Trophoblast cell (in vitro differentiated cells and primary cell): Measurements from ENCODE around the gene REC8.

ENCODE experiments used
- DNase-seq, 2 donors: peaks; one replicate each; pipeline ENCODE4 v3.0.0-alpha.2; 2016
- H2AFZ ChIP-seq: 2 replicates; pipeline ENCODE4 v1.6.1; 2013; ENCODE audit warnings: low read length, moderate library complexity, mild to moderate bottlenecking; ENCODE audit not compliant: insufficient read depth, poor library complexity
- H2AK5ac ChIP-seq: 2 replicates; pipeline ENCODE4 v1.6.1; 2013; ENCODE audit warnings: mild to moderate bottlenecking, low read length
- H2BK120ac ChIP-seq: 2 replicates; pipeline ENCODE4 v1.6.1; 2013; ENCODE audit warnings: low read length, mild to moderate bottlenecking, moderate library complexity; ENCODE audit not compliant: insufficient read depth, poor library complexity
- H2BK12ac ChIP-seq: 2 replicates; pipeline ENCODE4 v1.6.1; 2013; ENCODE audit warnings: mild to moderate bottlenecking, low read length, moderate library complexity
- H2BK5ac ChIP-seq: 2 replicates; pipeline ENCODE4 v1.6.1; 2013; ENCODE audit warnings: low read length, low read depth, moderate library complexity, mild to moderate bottlenecking; ENCODE audit not compliant: poor library complexity
- H3K14ac ChIP-seq: 2 replicates; pipeline ENCODE4 v1.6.1; 2013; ENCODE audit warnings: mild to moderate bottlenecking, low read length
- H3K18ac ChIP-seq: 2 replicates; pipeline ENCODE4 v1.6.1; 2013; ENCODE audit warnings: mild to moderate bottlenecking, low read length
- H3K23ac ChIP-seq: 2 replicates; pipeline ENCODE4 v1.6.1; 2013; ENCODE audit warnings: low read length
- H3K27ac ChIP-seq: 2 replicates; pipeline ENCODE4 v1.5.1; 2013; ENCODE audit warnings: low read depth, mild to moderate bottlenecking, inconsistent platforms, low read length, moderate library complexity
- H3K27me3 ChIP-seq: 2 replicates; pipeline ENCODE4 v1.6.1; 2013; ENCODE audit warnings: inconsistent platforms, mild to moderate bottlenecking, low read length, moderate library complexity; ENCODE audit not compliant: insufficient read depth
- H3K36me3 ChIP-seq, 2 experiments: 1 replicate in 1 of 2; 2 replicates in 1 of 2; pipeline ENCODE4 v1.6.1; 2013; ENCODE audit warnings: low read length in 2 of 2, mild to moderate bottlenecking in 2 of 2, moderate library complexity in 1 of 2; ENCODE audit not compliant: insufficient read depth in 2 of 2, control insufficient read depth in 1 of 2
- H3K4ac ChIP-seq: 2 replicates; pipeline ENCODE4 v1.6.1; 2013; ENCODE audit warnings: low read depth, mild to moderate bottlenecking, low read length, moderate library complexity
- H3K4me1 ChIP-seq, 2 experiments: 1 replicate in 1 of 2; 2 replicates in 1 of 2; pipeline ENCODE4 v1.6.1; 2013; ENCODE audit warnings: low read length in 2 of 2, mild to moderate bottlenecking in 2 of 2, moderate library complexity in 1 of 2; ENCODE audit not compliant: insufficient read depth in 2 of 2, control insufficient read depth in 1 of 2
- H3K4me2 ChIP-seq: 2 replicates; pipeline ENCODE4 v1.6.1; 2013; ENCODE audit warnings: inconsistent platforms, mild to moderate bottlenecking, low read length, moderate library complexity
- H3K4me3 ChIP-seq: 2 replicates; pipeline ENCODE4 v1.5.1; 2013; ENCODE audit warnings: mild to moderate bottlenecking, low read depth, low read length, inconsistent platforms
- H3K79me1 ChIP-seq: one replicate; pipeline ENCODE4 v1.6.1; 2013; ENCODE audit warnings: low read length
- H3K79me2 ChIP-seq: 2 replicates; pipeline ENCODE4 v1.6.1; 2013; ENCODE audit warnings: low read length, mild to moderate bottlenecking; ENCODE audit not compliant: control insufficient read depth, insufficient read depth, poor library complexity
- H3K9ac ChIP-seq: 2 replicates; pipeline ENCODE4 v1.6.1; 2013; ENCODE audit warnings: mild to moderate bottlenecking, low read length
- H3K9me3 ChIP-seq: 2 replicates; pipeline ENCODE4 v1.6.1; 2013; ENCODE audit warnings: low read depth, mild to moderate bottlenecking, control low read depth, inconsistent platforms, low read length; ENCODE audit not compliant: insufficient read depth
- H4K12ac ChIP-seq: 2 replicates; pipeline ENCODE4 v1.6.1; 2013; ENCODE audit warnings: low read depth, mild to moderate bottlenecking, low read length, moderate library complexity
- H4K8ac ChIP-seq: 2 replicates; pipeline ENCODE4 v1.6.1; 2013; ENCODE audit warnings: low read depth, mild to moderate bottlenecking, low read length, moderate library complexity
- H4K91ac ChIP-seq: one replicate; pipeline ENCODE4 v1.6.1; 2013; ENCODE audit warnings: low read depth, mild to moderate bottlenecking, low read length, moderate library complexity
- WGBS: extraction: QIAGEN DNeasy Blood & Tissue Kit; methylation state at CpG from one replicate; pipeline ENCODE4 v1.1.7; 2013; ENCODE audit warnings: missing lambda C conversion rate; ENCODE audit not compliant: insufficient read length, insufficient coverage; ENCODE audit errors: extremely low coverage; 5-methylcytosine and 5-hydroxymethylcytosine counted together

REC8 gene

GRCh38 chr14:24145219-24145618 is 26.7 kb upstream of the REC8 start:
- WGBS = no CpG with 5 or more reads among the region's 2 CpGs
- Histone ChIP-seq H3K27ac (no peak overlapping the region), H3K36me3 (peaks cover 13 to 19% of the 10 kb centered on the region in 2 experiments), H3K4me1 (peaks cover 10 to 16% of the 10 kb centered on the region in 2 experiments), H2BK5ac (no peak overlapping the region), H3K79me2 (peaks cover 19% of the 10 kb centered on the region), H3K23ac (no peak overlapping the region), H2AK5ac (no peak overlapping the region), H3K9me3 (no peaks in the 10 kb centered on the region), H3K4ac (no peak overlapping the region), H3K4me2 (no peak overlapping the region), H3K4me3 (no peak overlapping the region), H3K9ac (no peak overlapping the region), H3K27me3 (no peaks in the 10 kb centered on the region), H2AFZ (no peak overlapping the region), H3K79me1 (peaks cover 21% of the 10 kb centered on the region), H4K91ac (no peak overlapping the region), H3K18ac (no peak overlapping the region), H4K8ac (no peak overlapping the region), H2BK120ac (no peak overlapping the region), H3K14ac (no peak overlapping the region), H2BK12ac (no peak overlapping the region), H4K12ac (no peak overlapping the region)
- DNase-seq = no peak

- peak overlapping the region; percentile 76 for H3K4me3 ChIP-seq
Measured at GRCh38 chr14:24145690-24146452, 26.0 kb upstream of the REC8 start.

GRCh38 chr14:24146453-24146977 is 25.4 kb upstream of the REC8 start, which contains the start of gene PSME2:
Gene PSME2, minus strand, starts transcription at chr14:24146610. Its CDS starts 29 bp downstream, at chr14:24146581.
- DNase-seq = peak; percentile 95 to 96
- Histone ChIP-seq H2BK12ac (no peak within 1 kb of the TSS), H4K8ac (peak within 1 kb of the TSS; percentile 88), H2BK120ac (peak within 1 kb of the TSS; percentile 43), H3K4ac (peak within 1 kb of the TSS; percentile 93), H4K12ac (peak within 1 kb of the TSS; percentile 66), H3K14ac (peak within 1 kb of the TSS; percentile 89), H3K9ac (peak within 1 kb of the TSS; percentile 97), H4K91ac (peak within 1 kb of the TSS; percentile 88), H3K23ac (no peak within 1 kb of the TSS), H3K4me1 (peaks cover 10 to 16% of the 10 kb centered on the region in 2 experiments), H3K79me2 (peaks cover 14% of the 10 kb centered on the region), H3K4me3 (peak within 1 kb of the TSS; percentile 90), H3K18ac (peak within 1 kb of the TSS; percentile 52), H3K27me3 (no peaks in the 10 kb centered on the region), H3K4me2 (peak within 1 kb of the TSS; percentile 98), H3K27ac (peak within 1 kb of the TSS; percentile 80), H2AFZ (peak within 1 kb of the TSS; percentile 89), H3K36me3 (peaks cover 26 to 31% of the 10 kb centered on the region in 2 experiments), H3K79me1 (peaks cover 15% of the 10 kb centered on the region), H3K9me3 (peaks cover 3% of the 10 kb centered on the region), H2BK5ac (peak within 1 kb of the TSS; percentile 85), H2AK5ac (no peak within 1 kb of the TSS)
- WGBS = no CpG with 5 or more reads among the region's 25 CpGs

More at GRCh38 chr14:24145690-24146452, 26.0 kb upstream of the REC8 start:
- DNase-seq = peak; percentile 14 to 43
- H3K36me3 ChIP-seq = peaks cover 19 to 25% of the 10 kb centered on the region in 2 experiments
- peak overlapping the region; percentile 88 for H4K8ac ChIP-seq
- H3K4me2 ChIP-seq = peak overlapping the region; percentile 95
- H3K27ac ChIP-seq = peak overlapping the region; percentile 66
- H3K4me1 ChIP-seq = peaks cover 10 to 16% of the 10 kb centered on the region in 2 experiments
- H3K4ac ChIP-seq = peak overlapping the region; percentile 13
- peak overlapping the region; percentile 89 for H3K9ac ChIP-seq
- H3K27me3 ChIP-seq = no peaks in the 10 kb centered on the region
- H3K9me3 ChIP-seq = no peaks in the 10 kb centered on the region
- H4K12ac ChIP-seq = peak overlapping the region; percentile 66
- H2BK12ac ChIP-seq = no peak overlapping the region
- no peak overlapping the region for H2BK120ac ChIP-seq
- H3K79me2 ChIP-seq = peaks cover 18% of the 10 kb centered on the region
- peak overlapping the region; percentile 16 for H3K18ac ChIP-seq
- peak overlapping the region; percentile 71 for H2AFZ ChIP-seq
- no peak overlapping the region for H2AK5ac ChIP-seq
- H3K14ac ChIP-seq = peak overlapping the region; percentile 89
- peak overlapping the region; percentile 85 for H2BK5ac ChIP-seq
- no CpG with 5 or more reads among the region's 9 CpGs for WGBS
- no peak overlapping the region for H3K23ac ChIP-seq
- H4K91ac ChIP-seq = peak overlapping the region; percentile 88
- H3K79me1 ChIP-seq = peaks cover 19% of the 10 kb centered on the region

- Histone ChIP-seq H2AFZ (peak within 1 kb of the TSS; percentile 89), H3K4me1 (peaks cover 10 to 16% of the 10 kb centered on the region in 2 experiments), H3K23ac (no peak within 1 kb of the TSS), H2BK5ac (peak within 1 kb of the TSS; percentile 85), H3K36me3 (peaks cover 30 to 36% of the 10 kb centered on the region in 2 experiments), H2BK12ac (no peak within 1 kb of the TSS), H3K79me1 (peaks cover 13% of the 10 kb centered on the region), H3K4me3 (peak within 1 kb of the TSS; percentile 90), H3K27ac (peak within 1 kb of the TSS; percentile 80), H3K14ac (peak within 1 kb of the TSS; percentile 89), H3K18ac (peak within 1 kb of the TSS; percentile 52), H4K12ac (peak within 1 kb of the TSS; percentile 66), H3K27me3 (no peaks in the 10 kb centered on the region), H2BK120ac (peak within 1 kb of the TSS; percentile 43), H3K9ac (peak within 1 kb of the TSS; percentile 97), H3K79me2 (peaks cover 14% of the 10 kb centered on the region), H4K91ac (peak within 1 kb of the TSS; percentile 88), H2AK5ac (peak within 1 kb of the TSS; percentile 14), H3K9me3 (peaks cover 3% of the 10 kb centered on the region), H4K8ac (peak within 1 kb of the TSS; percentile 88), H3K4ac (peak within 1 kb of the TSS; percentile 93), H3K4me2 (peak within 1 kb of the TSS; percentile 98)
- DNase-seq = peak; percentile 99 to 100
- WGBS = no CpG with 5 or more reads among the region's 57 CpGs
Measured at GRCh38 chr14:24146978-24147760, 24.7 kb upstream of the REC8 start, which contains the start of gene RNF31. Gene RNF31, plus strand, starts transcription at chr14:24147498. Its CDS starts 201 bp downstream, at chr14:24147699.
